Measurements from ENCODE around the gene CBLC. TPM values are rescaled to one million over a fixed set of nuclear protein-coding genes. Genes with fewer than 3 reads are reported as not detected.

CBLC gene
- total RNA-seq, 2 experiments from 2014 or later = not detected

GRCh38 chr19:44741258-44741731, 36.4 kb upstream of the CBLC start:
- Histone ChIP-seq H3K36me3 (ENCODE audit: insufficient read depth, low read length) (no peaks in the 10 kb centered on the region), H3K9me3 (ENCODE audit: control insufficient read depth in 1 of 2, insufficient read depth in 1 of 2, low read length in 2 of 2) (no peaks in the 10 kb centered on the region), H3K27ac (ENCODE audit: low read depth in 1 of 2, low read length in 2 of 2) (no peak overlapping the region), H3K4me1 (ENCODE audit: insufficient read depth, low read length) (peaks cover 21% of the 10 kb centered on the region), H3K27me3 (ENCODE audit: control insufficient read depth in 1 of 2, insufficient read depth in 2 of 2, low read length in 2 of 2) (no peaks in the 10 kb centered on the region), H3K4me3 (ENCODE audit: low read length) (no peak overlapping the region)
- TF ChIP-seq, protein P1, sequence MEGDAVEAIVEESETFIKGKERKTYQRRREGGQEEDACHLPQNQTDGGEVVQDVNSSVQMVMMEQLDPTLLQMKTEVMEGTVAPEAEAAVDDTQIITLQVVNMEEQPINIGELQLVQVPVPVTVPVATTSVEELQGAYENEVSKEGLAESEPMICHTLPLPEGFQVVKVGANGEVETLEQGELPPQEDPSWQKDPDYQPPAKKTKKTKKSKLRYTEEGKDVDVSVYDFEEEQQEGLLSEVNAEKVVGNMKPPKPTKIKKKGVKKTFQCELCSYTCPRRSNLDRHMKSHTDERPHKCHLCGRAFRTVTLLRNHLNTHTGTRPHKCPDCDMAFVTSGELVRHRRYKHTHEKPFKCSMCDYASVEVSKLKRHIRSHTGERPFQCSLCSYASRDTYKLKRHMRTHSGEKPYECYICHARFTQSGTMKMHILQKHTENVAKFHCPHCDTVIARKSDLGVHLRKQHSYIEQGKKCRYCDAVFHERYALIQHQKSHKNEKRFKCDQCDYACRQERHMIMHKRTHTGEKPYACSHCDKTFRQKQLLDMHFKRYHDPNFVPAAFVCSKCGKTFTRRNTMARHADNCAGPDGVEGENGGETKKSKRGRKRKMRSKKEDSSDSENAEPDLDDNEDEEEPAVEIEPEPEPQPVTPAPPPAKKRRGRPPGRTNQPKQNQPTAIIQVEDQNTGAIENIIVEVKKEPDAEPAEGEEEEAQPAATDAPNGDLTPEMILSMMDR (IDR thresholded peaks at IDR 0.05) = no peak
- peak; percentile 30 for ATAC-seq (ENCODE audit: poor library complexity)
- H3K27me3 Mint-ChIP-seq = no peaks in the 10 kb centered on the region
- no peak for DNase-seq
- H3K27ac Mint-ChIP-seq = no peak overlapping the region
- peaks cover 5% of the 10 kb centered on the region for H3K4me1 Mint-ChIP-seq (ENCODE audit: low read depth)
- intact Hi-C loops (cut with DNase I, micrococcal nuclease) = no loop called here
- H3K36me3 Mint-ChIP-seq (ENCODE audit: low read depth) = no peaks in the 10 kb centered on the region
- no peak overlapping the region for H3K4me3 Mint-ChIP-seq
- POLR2A ChIA-PET = no interaction called here
- H3K9me3 Mint-ChIP-seq = no peaks in the 10 kb centered on the region
- CTCF ChIA-PET = interaction anchor here (1.7 to 3.0 kb wide), 3 partner anchors 12 to 52 kb away, joined by 3 to 14 read pairs (median 4); no protein-coding TSS in a partner anchor

DNA sequence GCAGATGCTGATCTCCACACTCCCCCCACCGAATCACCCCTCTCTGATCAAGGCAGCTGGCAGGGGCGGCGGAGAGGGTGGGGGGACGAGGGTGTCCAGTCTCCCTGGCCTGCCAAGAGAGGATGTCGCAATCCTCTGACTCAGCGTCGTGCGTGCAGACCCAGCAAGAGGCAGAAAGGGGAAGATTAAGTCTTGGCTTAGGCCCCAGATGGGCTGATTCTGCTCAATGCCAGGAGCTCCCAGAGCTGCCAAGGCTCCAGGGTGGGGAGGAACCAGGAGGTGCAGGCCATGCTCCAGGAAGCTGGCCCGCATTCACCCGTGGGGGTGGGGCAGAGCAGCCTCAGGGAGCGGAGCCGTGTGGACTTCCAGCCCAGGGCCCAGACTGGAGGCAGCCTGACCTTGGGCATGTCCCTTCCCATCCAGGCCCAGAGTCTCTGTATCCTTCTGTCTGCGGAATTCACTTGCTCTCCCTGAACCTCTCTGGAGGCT, 35.8 kb upstream of the CBLC start:
- ATAC-seq (ENCODE audit: poor library complexity) (peak; percentile 24), DNase-seq (peak in 3 of 14 experiments; percentile 32 to 82 (median 75))
- H3K36me3 ChIP-seq (ENCODE audit: insufficient read depth, low read length) = no peaks in the 10 kb centered on the region
- intact Hi-C loops (cut with DNase I, micrococcal nuclease) = no loop called here
- H3K9me3 ChIP-seq (ENCODE audit: control insufficient read depth in 1 of 2, insufficient read depth in 1 of 2, low read length in 2 of 2) = no peaks in the 10 kb centered on the region
- Mint-ChIP-seq H3K4me3 (no peak overlapping the region), H3K36me3 (ENCODE audit: low read depth) (no peaks in the 10 kb centered on the region), H3K9me3 (no peaks in the 10 kb centered on the region), H3K27ac (no peak overlapping the region), H3K4me1 (ENCODE audit: low read depth) (peaks cover 8% of the 10 kb centered on the region), H3K27me3 (no peaks in the 10 kb centered on the region)
- H3K4me3 ChIP-seq (ENCODE audit: low read length) = no peak overlapping the region
- TF ChIP-seq, protein P1 (IDR thresholded peaks at IDR 0.05) = no peak
- no peak overlapping the region for H3K27ac ChIP-seq (ENCODE audit: low read depth in 1 of 2, low read length in 2 of 2)
- ChIA-PET POLR2A (no interaction called here), CTCF (interaction anchor here (1.7 to 5.3 kb wide), 4 partner anchors 11 to 53 kb away, joined by 3 to 23 read pairs (median 9); no protein-coding TSS in a partner anchor)
- peaks cover 26% of the 10 kb centered on the region for H3K4me1 ChIP-seq (ENCODE audit: insufficient read depth, low read length)
- H3K27me3 ChIP-seq (ENCODE audit: control insufficient read depth in 1 of 2, insufficient read depth in 2 of 2, low read length in 2 of 2) = no peaks in the 10 kb centered on the region

- Mint-ChIP-seq H3K4me1 (ENCODE audit: low read depth) (peaks cover 13% of the 10 kb centered on the region), H3K4me3 (no peak overlapping the region), H3K27me3 (no peaks in the 10 kb centered on the region), H3K36me3 (ENCODE audit: low read depth) (no peaks in the 10 kb centered on the region), H3K9me3 (no peaks in the 10 kb centered on the region), H3K27ac (no peak overlapping the region)
- Histone ChIP-seq H3K9me3 (ENCODE audit: control insufficient read depth in 1 of 2, insufficient read depth in 1 of 2, low read length in 2 of 2) (no peaks in the 10 kb centered on the region), H3K4me3 (ENCODE audit: low read length) (no peak overlapping the region), H3K4me1 (ENCODE audit: insufficient read depth, low read length) (peaks cover 32% of the 10 kb centered on the region), H3K27me3 (ENCODE audit: control insufficient read depth in 1 of 2, insufficient read depth in 2 of 2, low read length in 2 of 2) (no peaks in the 10 kb centered on the region), H3K27ac (ENCODE audit: low read depth in 1 of 2, low read length in 2 of 2) (no peak overlapping the region), H3K36me3 (ENCODE audit: insufficient read depth, low read length) (no peaks in the 10 kb centered on the region)
- intact Hi-C loops (cut with DNase I, micrococcal nuclease) = no loop called here
- ATAC-seq (ENCODE audit: poor library complexity) (no peak), DNase-seq (peak in 1 of 14 experiments; percentile 37)
- POLR2A ChIA-PET = no interaction called here
- TF ChIP-seq, protein P1 (IDR thresholded peaks at IDR 0.05) = no peak
- CTCF ChIA-PET = interaction anchor here (1.7 to 5.3 kb wide), 4 partner anchors 11 to 53 kb away, joined by 3 to 23 read pairs (median 9); no protein-coding TSS in a partner anchor
Measured at GRCh38 chr19:44742330-44743061, 35.2 kb upstream of the CBLC start.

All from CD4-positive, alpha-beta T cell (primary cell).